ENCODE measurements around the gene ZNF879.

DNA sequence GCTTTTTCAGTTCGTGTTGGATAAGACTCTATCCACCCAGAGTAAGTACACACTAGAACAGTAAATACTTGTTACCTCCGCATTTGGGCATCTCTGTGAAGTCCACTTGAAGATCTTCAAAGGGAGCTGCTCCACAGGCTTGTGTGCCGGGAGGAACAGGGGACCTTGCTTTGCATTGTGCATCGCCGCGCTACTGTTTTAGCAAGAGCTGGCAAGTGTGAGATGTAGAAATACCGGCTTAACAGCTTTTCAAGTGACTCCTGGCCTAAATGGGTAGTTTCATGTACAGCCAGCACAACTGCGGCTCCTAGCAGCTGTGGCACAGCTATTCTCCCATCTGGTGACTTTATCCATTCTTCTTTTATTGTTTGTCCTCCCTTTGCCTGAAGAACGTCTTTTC lies 28.2 kb downstream of the ZNF879 start:
- TF ChIP-seq CTCF (IDR thresholded peaks at IDR 0.05) (no peak), EP300 (IDR thresholded peaks at IDR 0.05) (no peak)
